Measurements from ENCODE around the gene KRTAP9-1. TPM values are rescaled to one million over a fixed set of nuclear protein-coding genes. Genes with fewer than 3 reads are reported as not detected.

Gene KRTAP9-1
- total RNA-seq, 2 experiments from 2014 or later = not detected

DNA sequence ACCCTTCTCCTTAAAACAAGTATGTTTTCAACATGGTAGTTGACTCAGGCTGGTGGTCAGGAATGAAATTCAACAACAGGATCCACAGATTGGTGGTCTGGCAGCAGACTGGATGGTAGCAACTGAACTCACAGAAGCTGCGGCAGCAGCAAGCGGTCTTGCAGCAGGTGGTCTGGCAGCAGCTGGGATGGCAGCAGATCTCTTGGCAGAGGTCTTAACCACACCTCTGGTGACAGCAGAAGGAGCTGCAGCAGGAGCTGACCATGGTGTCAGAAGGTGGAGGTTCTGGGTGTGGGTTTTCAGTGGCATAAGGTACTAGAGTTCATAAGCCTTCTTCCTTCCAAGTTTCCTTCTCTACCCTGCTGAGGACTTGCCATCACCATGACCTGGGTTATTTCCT, 2.8 kb upstream of the KRTAP9-1 start:
- H3K27me3 ChIP-seq (ENCODE audit: control insufficient read depth in 1 of 2, insufficient read depth in 2 of 2, low read length in 2 of 2) = no peaks in the 10 kb centered on the region
- TF ChIP-seq, protein P1, sequence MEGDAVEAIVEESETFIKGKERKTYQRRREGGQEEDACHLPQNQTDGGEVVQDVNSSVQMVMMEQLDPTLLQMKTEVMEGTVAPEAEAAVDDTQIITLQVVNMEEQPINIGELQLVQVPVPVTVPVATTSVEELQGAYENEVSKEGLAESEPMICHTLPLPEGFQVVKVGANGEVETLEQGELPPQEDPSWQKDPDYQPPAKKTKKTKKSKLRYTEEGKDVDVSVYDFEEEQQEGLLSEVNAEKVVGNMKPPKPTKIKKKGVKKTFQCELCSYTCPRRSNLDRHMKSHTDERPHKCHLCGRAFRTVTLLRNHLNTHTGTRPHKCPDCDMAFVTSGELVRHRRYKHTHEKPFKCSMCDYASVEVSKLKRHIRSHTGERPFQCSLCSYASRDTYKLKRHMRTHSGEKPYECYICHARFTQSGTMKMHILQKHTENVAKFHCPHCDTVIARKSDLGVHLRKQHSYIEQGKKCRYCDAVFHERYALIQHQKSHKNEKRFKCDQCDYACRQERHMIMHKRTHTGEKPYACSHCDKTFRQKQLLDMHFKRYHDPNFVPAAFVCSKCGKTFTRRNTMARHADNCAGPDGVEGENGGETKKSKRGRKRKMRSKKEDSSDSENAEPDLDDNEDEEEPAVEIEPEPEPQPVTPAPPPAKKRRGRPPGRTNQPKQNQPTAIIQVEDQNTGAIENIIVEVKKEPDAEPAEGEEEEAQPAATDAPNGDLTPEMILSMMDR (IDR thresholded peaks at IDR 0.05) = no peak
- H3K4me3 ChIP-seq (ENCODE audit: low read length) = no peak overlapping the region
- no peaks in the 10 kb centered on the region for H3K36me3 ChIP-seq (ENCODE audit: insufficient read depth, low read length)
- no peak for DNase-seq
- no peak for ATAC-seq (ENCODE audit: poor library complexity)
- Mint-ChIP-seq H3K4me1 (ENCODE audit: low read depth) (no peaks in the 10 kb centered on the region), H3K4me3 (no peak overlapping the region), H3K36me3 (ENCODE audit: low read depth) (no peaks in the 10 kb centered on the region), H3K27ac (no peak overlapping the region), H3K9me3 (no peaks in the 10 kb centered on the region), H3K27me3 (peaks cover 26% of the 10 kb centered on the region)
- CTCF ChIA-PET = no interaction called here
- intact Hi-C loops (cut with DNase I, micrococcal nuclease) = no loop called here
- H3K9me3 ChIP-seq (ENCODE audit: control insufficient read depth in 1 of 2, insufficient read depth in 1 of 2, low read length in 2 of 2) = peaks cover 0 to 5% of the 10 kb centered on the region in 2 experiments
- POLR2A ChIA-PET = no interaction called here
- no peaks in the 10 kb centered on the region for H3K4me1 ChIP-seq (ENCODE audit: insufficient read depth, low read length)
- H3K27ac ChIP-seq (ENCODE audit: low read depth in 1 of 2, low read length in 2 of 2) = no peak overlapping the region

GRCh38 chr17:41190328-41190727, 641 bp downstream of the KRTAP9-1 start:
- no peaks in the 10 kb centered on the region for H3K4me1 ChIP-seq (ENCODE audit: insufficient read depth, low read length)
- TF ChIP-seq, protein P1 (IDR thresholded peaks at IDR 0.05) = no peak
- DNase-seq = no peak
- Mint-ChIP-seq H3K9me3 (no peaks in the 10 kb centered on the region), H3K4me3 (no peak overlapping the region), H3K27me3 (peaks cover 22% of the 10 kb centered on the region), H3K27ac (no peak overlapping the region), H3K4me1 (ENCODE audit: low read depth) (no peaks in the 10 kb centered on the region), H3K36me3 (ENCODE audit: low read depth) (no peaks in the 10 kb centered on the region)
- H3K9me3 ChIP-seq (ENCODE audit: control insufficient read depth in 1 of 2, insufficient read depth in 1 of 2, low read length in 2 of 2) = peaks cover 0 to 5% of the 10 kb centered on the region in 2 experiments
- no peak for ATAC-seq (ENCODE audit: poor library complexity)
- ChIA-PET CTCF (no interaction called here), POLR2A (no interaction called here)
- intact Hi-C loops (cut with DNase I, micrococcal nuclease) = no loop called here
- no peak overlapping the region for H3K27ac ChIP-seq (ENCODE audit: low read depth in 1 of 2, low read length in 2 of 2)
- no peaks in the 10 kb centered on the region for H3K36me3 ChIP-seq (ENCODE audit: insufficient read depth, low read length)
- no peak overlapping the region for H3K4me3 ChIP-seq (ENCODE audit: low read length)
- H3K27me3 ChIP-seq (ENCODE audit: control insufficient read depth in 1 of 2, insufficient read depth in 2 of 2, low read length in 2 of 2) = no peaks in the 10 kb centered on the region

- CTCF ChIA-PET = interaction anchor here (0.7 kb wide), 1 partner anchor 203 kb away, joined by 3 read pairs; no protein-coding TSS in a partner anchor
- no peak overlapping the region for H3K4me3 ChIP-seq (ENCODE audit: low read length)
- POLR2A ChIA-PET = interaction anchor here (0.7 kb wide), 1 partner anchor 126 kb away, joined by 4 read pairs; no protein-coding TSS in a partner anchor
Measured at GRCh38 chr17:41196068-41196467, 6.4 kb downstream of the KRTAP9-1 start.

More at GRCh38 chr17:41196068-41196467, 6.4 kb downstream of the KRTAP9-1 start:
- no peaks in the 10 kb centered on the region for H3K4me1 ChIP-seq (ENCODE audit: insufficient read depth, low read length)
- Mint-ChIP-seq H3K27me3 (no peaks in the 10 kb centered on the region), H3K36me3 (ENCODE audit: low read depth) (no peaks in the 10 kb centered on the region), H3K4me3 (no peak overlapping the region), H3K9me3 (peaks cover 4% of the 10 kb centered on the region), H3K27ac (no peak overlapping the region), H3K4me1 (ENCODE audit: low read depth) (no peaks in the 10 kb centered on the region)
- DNase-seq = no peak
- ATAC-seq (ENCODE audit: poor library complexity) = no peak
- TF ChIP-seq, protein P1 (IDR thresholded peaks at IDR 0.05) = no peak
- intact Hi-C loops (cut with DNase I, micrococcal nuclease) = no loop called here
- no peaks in the 10 kb centered on the region for H3K27me3 ChIP-seq (ENCODE audit: control insufficient read depth in 1 of 2, insufficient read depth in 2 of 2, low read length in 2 of 2)
- H3K9me3 ChIP-seq (ENCODE audit: control insufficient read depth in 1 of 2, insufficient read depth in 1 of 2, low read length in 2 of 2) = no peaks in the 10 kb centered on the region
- H3K27ac ChIP-seq (ENCODE audit: low read depth in 1 of 2, low read length in 2 of 2) = no peak overlapping the region
- H3K36me3 ChIP-seq (ENCODE audit: insufficient read depth, low read length) = no peaks in the 10 kb centered on the region
